ES-I3 (cell line): ENCODE results near the gene TMEM158.

ENCODE experiments used
- H3K36me3 ChIP-seq: 2 replicates; pipeline ENCODE4 v1.6.1; 2013; ENCODE audit warnings: mild to moderate bottlenecking, low read length, control low read depth, moderate library complexity; ENCODE audit not compliant: insufficient read depth
- H3K4me1 ChIP-seq: 2 replicates; pipeline ENCODE4 v1.6.1; 2013; ENCODE audit warnings: mild to moderate bottlenecking, control low read depth, low read length; ENCODE audit not compliant: insufficient read depth
- H3K9ac ChIP-seq: 2 replicates; pipeline ENCODE4 v1.6.1; 2013; ENCODE audit warnings: low read depth, mild to moderate bottlenecking, low read length, moderate library complexity
- H3K9me3 ChIP-seq: 2 replicates; pipeline ENCODE4 v1.6.1; 2013; ENCODE audit warnings: mild to moderate bottlenecking, low read length, moderate library complexity; ENCODE audit not compliant: control insufficient read depth, insufficient read depth

The TMEM158 gene

GRCh38 chr3:45204136-45204535 is 22.0 kb downstream of the TMEM158 start:
- Histone ChIP-seq H3K4me1 (peaks cover 14% of the 10 kb centered on the region), H3K9me3 (no peaks in the 10 kb centered on the region), H3K9ac (no peak overlapping the region), H3K36me3 (no peaks in the 10 kb centered on the region)

DNA sequence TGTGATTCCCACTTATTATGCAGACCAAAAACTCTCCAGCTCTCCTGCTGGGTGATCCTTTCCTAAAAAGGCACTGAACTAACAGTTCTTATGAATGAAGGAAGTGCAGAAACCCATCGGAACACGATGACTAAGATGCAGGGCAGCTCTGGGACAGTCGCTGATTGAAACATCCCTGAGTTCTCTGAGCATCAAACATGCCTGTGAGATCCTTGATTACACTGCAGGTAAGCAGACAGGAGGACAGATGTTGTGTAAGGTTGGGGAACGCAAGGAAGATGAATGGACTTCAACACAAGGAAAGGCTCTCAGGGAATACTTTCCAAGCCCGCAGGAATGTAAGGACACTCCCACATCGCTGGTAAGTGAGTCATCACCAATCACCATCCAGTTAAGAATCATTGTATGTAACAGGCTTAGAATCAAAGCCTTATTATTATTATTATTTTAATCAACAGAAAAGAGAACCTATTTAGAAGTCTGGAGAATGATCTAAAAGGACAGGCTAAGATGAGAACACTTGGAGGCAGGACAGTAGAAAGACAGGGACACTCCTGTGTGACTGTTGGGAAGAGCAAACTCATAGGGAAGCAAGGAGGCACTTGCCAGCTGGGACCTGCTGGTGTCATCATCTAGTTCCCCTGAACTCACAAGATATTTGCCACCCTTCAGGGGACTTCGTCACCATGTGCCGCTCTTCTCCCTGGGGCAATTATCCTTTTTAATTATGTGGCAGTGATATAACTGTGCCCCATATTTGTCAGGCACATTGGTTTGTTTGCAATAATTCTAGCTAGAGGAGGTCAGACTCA is 26.0 kb downstream of the TMEM158 start:
- Histone ChIP-seq H3K9me3 (no peaks in the 10 kb centered on the region; the same call in 1 of the 2 replicates), H3K36me3 (no peaks in the 10 kb centered on the region), H3K4me1 (peaks cover 14% of the 10 kb centered on the region), H3K9ac (peak overlapping the region; percentile 5; the same call in 1 of the 2 replicates)

DNA sequence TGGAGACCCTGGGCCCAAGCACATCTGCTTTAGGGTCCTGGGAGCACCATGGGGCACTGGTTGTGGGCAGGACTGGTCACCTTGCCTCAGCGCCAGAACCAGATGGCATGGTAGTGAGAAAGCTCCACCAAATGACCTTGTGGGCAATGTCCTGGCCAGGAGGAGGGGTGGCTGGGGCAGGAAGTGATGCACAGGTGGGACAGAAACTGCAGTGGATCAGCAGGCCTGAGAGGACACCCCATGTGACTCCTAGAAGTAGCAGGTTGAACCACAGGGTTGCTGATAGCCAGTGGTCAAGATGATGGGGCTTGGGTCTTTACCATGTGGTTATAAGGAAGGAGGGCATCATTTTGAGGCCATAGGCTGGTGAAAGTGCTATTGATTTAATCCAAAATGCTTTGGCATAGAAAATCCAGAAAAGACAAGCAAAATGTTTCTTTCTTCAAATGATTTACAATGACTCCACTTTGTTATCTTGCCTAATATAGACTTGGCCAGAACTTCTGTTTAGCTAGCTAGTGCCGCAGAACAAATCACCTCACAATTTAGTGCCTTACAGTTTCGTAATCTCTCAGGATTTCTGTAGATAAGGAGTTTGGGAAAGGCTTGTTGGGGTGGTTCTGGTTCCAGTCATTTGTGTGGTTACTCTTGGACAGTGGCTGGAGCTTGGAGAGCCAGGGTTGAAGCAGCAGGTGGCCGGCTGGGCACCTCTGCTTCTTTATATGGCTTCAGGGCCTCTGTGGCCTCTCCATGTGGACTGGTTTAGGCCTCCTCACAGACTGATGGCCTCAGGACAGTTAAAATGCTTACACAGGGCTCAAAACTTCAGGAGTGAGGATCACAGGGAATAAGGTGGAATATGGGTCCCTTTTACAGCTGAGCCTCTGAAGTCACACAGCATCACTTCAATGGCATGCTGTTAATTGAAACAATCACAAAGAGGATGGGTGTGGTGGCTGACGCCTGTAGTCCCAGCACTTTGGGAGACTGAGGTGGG is 27.5 kb downstream of the TMEM158 start:
- H3K4me1 ChIP-seq: peaks cover 14% of the 10 kb centered on the region
- no peak overlapping the region for H3K9ac ChIP-seq
- no peaks in the 10 kb centered on the region; the same call in 1 of the 2 replicates for H3K9me3 ChIP-seq
- H3K36me3 ChIP-seq: no peaks in the 10 kb centered on the region

GRCh38 chr3:45194791-45195190 is 31.3 kb downstream of the TMEM158 start:
- Histone ChIP-seq H3K9ac (no peak overlapping the region), H3K4me1 (peaks cover 7% of the 10 kb centered on the region; the same call in 1 of the 2 replicates), H3K36me3 (no peaks in the 10 kb centered on the region), H3K9me3 (no peaks in the 10 kb centered on the region; the same call in 1 of the 2 replicates)

DNA sequence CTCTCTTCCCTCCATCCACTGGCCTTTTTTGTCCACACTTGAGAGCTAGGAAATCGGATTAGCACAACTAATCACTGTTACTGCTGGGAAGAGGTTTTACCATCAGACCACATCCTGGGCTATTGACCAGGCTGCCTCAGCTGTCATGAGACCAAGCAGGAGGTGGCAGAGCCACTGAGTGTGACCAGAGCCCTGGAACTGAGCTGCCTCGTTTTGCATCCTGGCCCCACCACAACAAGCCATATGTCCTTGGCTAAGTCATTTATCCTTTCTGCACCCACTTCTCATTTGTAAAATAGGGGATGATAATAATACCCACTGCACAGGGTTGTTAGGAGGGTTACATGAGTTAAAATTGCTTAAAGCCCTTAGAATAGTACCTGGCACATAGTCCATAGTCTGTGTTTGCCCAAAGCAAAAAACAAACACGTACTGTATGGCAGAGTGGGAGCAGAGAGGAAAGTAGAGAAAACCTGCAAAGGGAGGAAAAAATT is 34.1 kb downstream of the TMEM158 start:
- no peaks in the 10 kb centered on the region for H3K4me1 ChIP-seq
- no peak overlapping the region for H3K9ac ChIP-seq
- H3K36me3 ChIP-seq: no peaks in the 10 kb centered on the region
- no peaks in the 10 kb centered on the region for H3K9me3 ChIP-seq

- no peak overlapping the region for H3K9ac ChIP-seq
- no peaks in the 10 kb centered on the region for H3K36me3 ChIP-seq
- no peaks in the 10 kb centered on the region for H3K4me1 ChIP-seq
- no peaks in the 10 kb centered on the region for H3K9me3 ChIP-seq
Observed at GRCh38 chr3:45191424-45191823, 34.7 kb downstream of the TMEM158 start.

DNA sequence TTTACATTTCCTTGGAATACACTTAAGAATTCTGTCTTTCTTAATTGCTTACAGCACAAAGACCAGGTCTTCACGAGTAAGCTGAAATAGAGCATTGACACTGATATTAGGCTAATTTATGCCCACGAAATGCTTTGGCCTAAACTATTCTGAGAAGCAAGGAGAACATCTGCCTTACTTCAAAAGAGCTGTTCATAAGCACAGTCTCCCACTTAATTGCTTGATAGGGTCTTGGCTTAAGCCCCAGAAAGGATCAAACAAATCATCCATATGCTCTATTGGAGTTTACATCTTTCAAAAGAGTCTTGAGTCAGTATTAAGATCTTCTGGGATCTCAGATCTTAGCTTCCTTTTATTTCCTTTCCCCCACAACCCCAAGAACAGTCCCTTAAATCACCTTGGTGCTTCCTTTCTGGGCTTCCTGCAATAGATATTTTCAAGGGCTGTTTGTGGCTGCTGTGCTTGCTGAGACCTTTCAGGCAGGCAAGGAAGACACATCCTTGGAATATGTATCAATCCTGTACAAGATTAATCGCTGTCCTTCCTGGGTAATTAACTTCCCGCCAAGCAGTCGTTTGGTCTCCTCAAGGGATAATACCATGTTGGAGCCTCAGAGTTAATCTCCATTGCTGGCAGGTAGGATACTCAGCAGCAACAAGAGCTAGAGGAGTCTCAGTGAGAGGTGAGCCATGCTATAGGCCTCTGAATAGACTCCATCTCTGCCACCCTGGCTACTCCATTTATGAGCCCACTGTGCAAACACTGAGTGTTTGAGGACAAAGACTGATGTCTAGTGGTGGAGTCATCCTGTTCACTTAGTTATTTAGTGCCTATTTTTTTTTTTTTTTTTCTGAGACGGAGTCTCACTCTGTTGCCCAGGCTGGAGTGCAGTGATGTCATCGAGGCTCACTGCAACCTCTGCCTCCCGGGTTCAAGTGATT is 37.1 kb downstream of the TMEM158 start:
- no peak overlapping the region for H3K9ac ChIP-seq
- no peaks in the 10 kb centered on the region for H3K36me3 ChIP-seq
- H3K4me1 ChIP-seq: no peaks in the 10 kb centered on the region
- H3K9me3 ChIP-seq: no peaks in the 10 kb centered on the region

DNA sequence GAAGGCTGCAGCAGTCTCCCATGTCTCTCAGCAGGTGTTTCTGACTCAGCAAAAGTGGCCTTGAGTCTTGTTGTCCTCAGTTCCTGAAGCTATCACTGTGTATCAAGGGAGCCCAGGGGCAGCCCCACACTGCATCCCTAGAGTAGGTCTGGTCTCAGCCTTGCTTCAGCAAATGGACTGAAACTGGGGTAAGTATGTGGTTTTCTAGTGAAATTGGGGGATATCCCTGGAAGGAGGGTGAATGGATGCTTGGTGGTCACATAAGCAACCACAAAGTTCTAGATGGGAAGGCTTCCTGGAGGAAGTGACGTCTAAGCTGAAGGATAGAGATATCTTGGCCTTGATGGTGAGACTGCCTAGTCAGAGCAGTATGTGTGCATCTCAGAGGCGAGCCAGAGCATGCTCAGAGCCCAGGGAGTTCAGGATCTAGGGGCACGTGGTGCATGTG is 38.4 kb downstream of the TMEM158 start:
- Histone ChIP-seq H3K9ac (no peak overlapping the region), H3K36me3 (no peaks in the 10 kb centered on the region), H3K4me1 (peaks cover 10% of the 10 kb centered on the region), H3K9me3 (no peaks in the 10 kb centered on the region)

GRCh38 chr3:45186871-45187270 is 39.2 kb downstream of the TMEM158 start:
- H3K9me3 ChIP-seq: no peaks in the 10 kb centered on the region
- no peak overlapping the region for H3K9ac ChIP-seq
- peaks cover 11% of the 10 kb centered on the region for H3K4me1 ChIP-seq
- no peaks in the 10 kb centered on the region for H3K36me3 ChIP-seq

- no peaks in the 10 kb centered on the region for H3K36me3 ChIP-seq
- H3K4me1 ChIP-seq: peaks cover 11% of the 10 kb centered on the region
- no peaks in the 10 kb centered on the region for H3K9me3 ChIP-seq
- H3K9ac ChIP-seq: no peak overlapping the region
Observed at GRCh38 chr3:45185461-45185860, 40.6 kb downstream of the TMEM158 start.

GRCh38 chr3:45185052-45185451 is 41.0 kb downstream of the TMEM158 start:
- H3K9ac ChIP-seq: no peak overlapping the region
- H3K36me3 ChIP-seq: no peaks in the 10 kb centered on the region
- H3K4me1 ChIP-seq: peaks cover 11% of the 10 kb centered on the region
- no peaks in the 10 kb centered on the region for H3K9me3 ChIP-seq

DNA sequence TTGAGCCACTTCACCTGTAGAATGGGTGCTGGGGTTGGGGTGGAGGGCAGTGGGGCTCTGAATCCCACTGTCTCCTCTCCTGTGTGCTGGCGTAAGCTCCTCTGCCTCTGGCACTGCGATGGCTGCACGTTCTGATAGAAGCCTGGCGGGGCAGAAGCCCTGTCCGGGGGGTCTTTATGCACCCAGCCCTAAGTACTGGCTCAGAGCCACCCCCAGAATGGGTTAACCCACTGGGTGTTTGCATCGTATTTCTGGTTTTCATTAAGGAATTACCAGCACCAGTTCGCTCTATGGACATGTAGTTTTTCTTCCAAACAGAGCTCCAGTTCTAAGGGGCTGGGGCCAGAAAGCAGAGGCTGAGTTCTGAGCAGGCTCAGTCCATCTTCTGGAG is 42.2 kb downstream of the TMEM158 start:
- no peak overlapping the region for H3K9ac ChIP-seq
- no peaks in the 10 kb centered on the region for H3K36me3 ChIP-seq
- H3K4me1 ChIP-seq: peaks cover 11% of the 10 kb centered on the region
- H3K9me3 ChIP-seq: no peaks in the 10 kb centered on the region

DNA sequence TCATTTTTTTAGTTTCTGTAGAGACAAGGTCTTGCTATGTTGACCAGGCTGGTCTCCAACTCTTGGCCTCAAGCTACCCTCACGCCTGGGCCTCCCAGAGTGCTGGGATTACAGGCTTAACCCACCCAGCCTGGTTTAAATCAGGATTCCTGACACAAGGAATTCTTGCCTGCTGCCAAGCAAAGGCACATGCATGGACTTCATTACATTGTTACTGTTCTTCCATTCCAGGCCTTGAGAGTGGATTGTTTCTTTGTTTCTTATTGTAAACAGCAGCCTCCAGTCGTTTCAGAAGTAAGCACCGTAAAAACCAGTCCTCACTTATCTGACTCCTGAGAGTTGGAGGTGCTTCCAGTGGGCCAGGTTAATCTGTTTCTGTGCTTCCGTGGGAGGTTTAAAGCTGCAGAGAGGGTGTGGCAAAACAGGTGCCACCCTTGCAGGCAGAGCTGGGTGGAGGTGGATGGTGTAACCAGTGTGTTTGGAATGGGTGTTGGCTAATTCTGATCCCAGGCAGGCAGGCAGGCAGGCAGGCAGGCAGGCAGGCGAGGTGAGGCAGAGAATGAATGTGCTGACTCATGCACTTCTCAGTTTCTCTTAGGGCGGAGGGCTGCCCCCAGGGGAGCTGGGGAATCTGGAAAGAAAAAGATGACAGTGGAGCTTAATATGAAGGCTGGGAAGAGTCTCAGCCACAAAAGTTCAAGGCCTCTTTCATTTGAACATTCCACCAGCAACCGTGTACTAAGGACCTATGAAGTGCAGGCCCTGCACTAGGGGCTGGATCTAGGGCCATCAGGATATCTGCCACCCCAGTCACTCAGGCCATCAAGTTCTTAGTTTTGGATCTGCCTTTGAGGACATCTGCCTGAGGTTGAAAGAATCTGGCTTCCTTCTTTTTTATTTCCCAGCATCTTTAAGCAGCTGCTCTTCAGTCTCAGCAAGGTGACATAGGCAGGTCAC is 42.9 kb downstream of the TMEM158 start:
- Histone ChIP-seq H3K9ac (no peak overlapping the region), H3K4me1 (peaks cover 11% of the 10 kb centered on the region)

More for the DNA sequence above, 42.9 kb downstream of the TMEM158 start:
- no peaks in the 10 kb centered on the region for H3K36me3 ChIP-seq
- H3K9me3 ChIP-seq: no peaks in the 10 kb centered on the region
